Ishikawa (cell line): ENCODE data around the gene HOXB5.

ENCODE experiments used
- CEBPB ChIP-seq: IDR thresholded peaks from 2 replicates; pipeline ENCODE4 v1.6.1; 2012
- EGR1 ChIP-seq: IDR thresholded peaks from 2 replicates; pipeline ENCODE4 v1.6.1; 2012
- EP300 ChIP-seq: IDR thresholded peaks from 2 replicates; pipeline ENCODE4 v1.6.1; 2012; ENCODE audit warnings: borderline replicate concordance
- FOXM1 ChIP-seq: IDR thresholded peaks from 2 replicates; pipeline ENCODE4 v1.6.1; 2012; ENCODE audit warnings: low read depth, borderline replicate concordance
- MAX ChIP-seq: IDR thresholded peaks from 2 replicates; pipeline ENCODE4 v1.6.1; 2012
- NFIC ChIP-seq: IDR thresholded peaks from 2 replicates; pipeline ENCODE4 v1.6.1; 2012
- RAD21 ChIP-seq: IDR thresholded peaks from 2 replicates; pipeline ENCODE4 v1.6.1; 2012; ENCODE audit warnings: low read depth
- REST ChIP-seq: IDR thresholded peaks from 2 replicates; pipeline ENCODE4 v1.6.1; 2012; ENCODE audit warnings: low read depth, mild to moderate bottlenecking
- TCF12 ChIP-seq: IDR thresholded peaks from 2 replicates; pipeline ENCODE4 v1.6.1; 2012; ENCODE audit warnings: low read depth
- TEAD4 ChIP-seq: IDR thresholded peaks from 2 replicates; pipeline ENCODE4 v1.6.1; 2012
- USF1 ChIP-seq: IDR thresholded peaks from 2 replicates; pipeline ENCODE4 v1.6.1; 2012
- ZBTB7A ChIP-seq: IDR thresholded peaks from 2 replicates; pipeline ENCODE4 v1.6.1; 2012; ENCODE audit warnings: low read depth

The HOXB5 gene

GRCh38 chr17:48636177-48637018 is 42.8 kb upstream of the HOXB5 start:
- peak; percentile 24; the same call in 1 of the 2 replicates for TF ChIP-seq RAD21
- no peak for TF ChIP-seq TCF12
- no peak for TF ChIP-seq MAX

GRCh38 chr17:48634493-48635208 is 41.1 kb upstream of the HOXB5 start:
- no peak for TF ChIP-seq RAD21
- no peak for TF ChIP-seq EP300
- TF ChIP-seq ZBTB7A: no peak
- no peak for TF ChIP-seq EGR1
- no peak for TF ChIP-seq REST
- no peak for TF ChIP-seq TEAD4
- TF ChIP-seq NFIC: no peak
- no peak for TF ChIP-seq CEBPB

- TF ChIP-seq NFIC (no peak), RAD21 (no peak)
Measured at GRCh38 chr17:48633266-48633677, 39.7 kb upstream of the HOXB5 start.

- TF ChIP-seq CEBPB: no peak
Measured at GRCh38 chr17:48632579-48633265, 39.1 kb upstream of the HOXB5 start.

- TF ChIP-seq RAD21: no peak
- TF ChIP-seq NFIC: no peak
- no peak for TF ChIP-seq ZBTB7A
- no peak for TF ChIP-seq REST
- no peak for TF ChIP-seq TEAD4
- no peak for TF ChIP-seq CEBPB
- TF ChIP-seq EP300: no peak
- no peak for TF ChIP-seq EGR1
- no peak for TF ChIP-seq FOXM1
- TF ChIP-seq USF1: no peak
Measured at GRCh38 chr17:48631693-48632578, 38.4 kb upstream of the HOXB5 start.

GRCh38 chr17:48630925-48631692 is 37.5 kb upstream of the HOXB5 start:
- TF ChIP-seq MAX: no peak
- no peak for TF ChIP-seq TCF12
- TF ChIP-seq TEAD4: no peak
- no peak for TF ChIP-seq REST
- TF ChIP-seq NFIC: no peak
- TF ChIP-seq USF1: no peak
